ENCODE measurements around the gene FH. TPM values are rescaled to one million over a fixed set of nuclear protein-coding genes. Genes with fewer than 3 reads are reported as not detected.
A peak's percentile ranks its signal among the peaks of the same experiment; 100 is the strongest.

Gene FH
- total and polyA plus RNA-seq, 2 donors from 2014 or later = 51.9 to 128 TPM

DNA sequence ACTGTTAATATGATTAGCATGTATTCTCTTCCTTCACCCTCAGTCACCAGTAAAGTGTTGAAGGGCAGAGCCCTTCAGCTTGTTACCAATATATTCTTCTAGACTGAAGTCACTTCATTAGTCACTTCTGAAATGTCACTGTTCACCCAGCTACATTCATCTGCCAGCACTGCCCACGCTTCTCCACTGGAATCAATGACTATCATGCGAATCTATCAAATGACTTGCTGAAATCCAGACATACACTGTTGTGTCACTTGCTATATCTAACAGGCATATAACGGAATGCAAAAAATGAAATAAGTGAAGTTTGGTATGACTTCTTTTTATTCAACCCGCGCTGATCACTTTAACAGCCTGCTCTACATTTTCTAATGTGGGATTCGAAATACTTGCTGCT, 16.1 kb downstream of the FH start:
- Histone ChIP-seq H3K36me3 (ENCODE audit: control insufficient read depth in 2 of 3, insufficient read depth in 3 of 3, low read length in 3 of 3) (peaks cover 16 to 60% (median 37%) of the 10 kb centered on the region in 3 donors), H3K27ac (ENCODE audit: low read depth in 2 of 2, low read length in 2 of 2) (no peak overlapping the region), H3K4me3 (ENCODE audit: low read length in 3 of 3) (no peak overlapping the region), H3K27me3 (ENCODE audit: control insufficient read depth, insufficient read depth, low read length) (no peaks in the 10 kb centered on the region), H3K9me3 (ENCODE audit: control insufficient read depth in 2 of 3, insufficient read depth in 1 of 3, low read length in 3 of 3) (no peaks in the 10 kb centered on the region), H3K4me1 (ENCODE audit: control insufficient read depth in 2 of 3, insufficient read depth in 2 of 3, low read depth in 1 of 3, low read length in 3 of 3) (no peaks in the 10 kb centered on the region), H3K9ac (ENCODE audit: low read length in 3 of 3) (no peak overlapping the region)
- TF ChIP-seq, protein P1, sequence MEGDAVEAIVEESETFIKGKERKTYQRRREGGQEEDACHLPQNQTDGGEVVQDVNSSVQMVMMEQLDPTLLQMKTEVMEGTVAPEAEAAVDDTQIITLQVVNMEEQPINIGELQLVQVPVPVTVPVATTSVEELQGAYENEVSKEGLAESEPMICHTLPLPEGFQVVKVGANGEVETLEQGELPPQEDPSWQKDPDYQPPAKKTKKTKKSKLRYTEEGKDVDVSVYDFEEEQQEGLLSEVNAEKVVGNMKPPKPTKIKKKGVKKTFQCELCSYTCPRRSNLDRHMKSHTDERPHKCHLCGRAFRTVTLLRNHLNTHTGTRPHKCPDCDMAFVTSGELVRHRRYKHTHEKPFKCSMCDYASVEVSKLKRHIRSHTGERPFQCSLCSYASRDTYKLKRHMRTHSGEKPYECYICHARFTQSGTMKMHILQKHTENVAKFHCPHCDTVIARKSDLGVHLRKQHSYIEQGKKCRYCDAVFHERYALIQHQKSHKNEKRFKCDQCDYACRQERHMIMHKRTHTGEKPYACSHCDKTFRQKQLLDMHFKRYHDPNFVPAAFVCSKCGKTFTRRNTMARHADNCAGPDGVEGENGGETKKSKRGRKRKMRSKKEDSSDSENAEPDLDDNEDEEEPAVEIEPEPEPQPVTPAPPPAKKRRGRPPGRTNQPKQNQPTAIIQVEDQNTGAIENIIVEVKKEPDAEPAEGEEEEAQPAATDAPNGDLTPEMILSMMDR (IDR thresholded peaks at IDR 0.05; ENCODE audit: borderline replicate concordance, extremely low read depth, insufficient read depth) = no peak
- no peak for FAIRE-seq
- intact Hi-C loops (cut with DNase I) = no loop called here
- DNase-seq = no peak

DNA sequence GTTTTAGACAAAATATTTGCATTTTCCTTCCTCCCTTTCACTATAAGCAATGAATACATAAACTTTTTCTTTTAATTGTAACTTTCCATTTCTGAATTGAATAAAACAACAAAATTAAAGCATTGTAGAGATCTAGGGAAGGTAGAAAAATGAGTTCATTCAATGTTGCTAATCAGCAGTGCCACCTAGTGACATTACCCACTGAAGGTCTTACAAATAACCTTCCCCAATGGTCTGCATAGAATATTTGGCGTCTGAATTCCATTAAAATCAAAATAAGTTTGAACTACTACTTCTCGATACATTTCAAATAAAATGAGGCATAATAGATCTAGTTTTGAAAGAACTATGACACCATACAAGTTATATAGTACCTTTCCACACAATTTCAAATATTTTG, 19.6 kb downstream of the FH start:
- H3K36me3 ChIP-seq (ENCODE audit: control insufficient read depth in 2 of 3, insufficient read depth in 3 of 3, low read length in 3 of 3) = peaks cover 5 to 62% (median 44%) of the 10 kb centered on the region in 3 donors
- FAIRE-seq (no peak), DNase-seq (peak in 2 of 5 donors; percentile 57 to 75)
- no peaks in the 10 kb centered on the region for H3K27me3 ChIP-seq (ENCODE audit: control insufficient read depth, insufficient read depth, low read length)
- no peak overlapping the region for H3K9ac ChIP-seq (ENCODE audit: low read length in 3 of 3)
- H3K9me3 ChIP-seq (ENCODE audit: control insufficient read depth in 2 of 3, insufficient read depth in 1 of 3, low read length in 3 of 3) = no peaks in the 10 kb centered on the region
- TF ChIP-seq, protein P1 (IDR thresholded peaks at IDR 0.05; ENCODE audit: borderline replicate concordance, extremely low read depth, insufficient read depth) = peak; percentile 10
- H3K4me3 ChIP-seq (ENCODE audit: low read length in 3 of 3) = no peak overlapping the region
- no peak overlapping the region for H3K27ac ChIP-seq (ENCODE audit: low read depth in 2 of 2, low read length in 2 of 2)
- no peaks in the 10 kb centered on the region for H3K4me1 ChIP-seq (ENCODE audit: control insufficient read depth in 2 of 3, insufficient read depth in 2 of 3, low read depth in 1 of 3, low read length in 3 of 3)
- intact Hi-C loops (cut with DNase I) = no loop called here

DNA sequence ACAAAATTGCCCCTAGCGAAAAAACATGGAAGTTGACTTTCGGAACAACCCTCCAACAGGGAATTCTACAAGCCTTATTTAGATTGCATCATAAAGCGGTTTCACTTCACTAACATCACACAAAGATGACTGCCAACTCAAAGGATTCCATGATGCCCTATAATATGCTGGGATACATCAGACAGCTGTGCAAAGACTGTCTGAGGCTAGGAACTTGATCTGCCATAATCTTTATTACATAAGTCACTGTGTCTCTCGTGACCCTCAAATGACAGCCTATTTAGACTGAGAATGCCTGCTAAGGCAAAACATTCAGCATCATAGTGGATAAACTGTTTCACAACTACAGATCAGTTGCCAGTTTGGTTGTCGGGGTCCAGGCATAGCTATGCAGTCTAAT, 23.8 kb downstream of the FH start:
- Histone ChIP-seq H3K9me3 (ENCODE audit: control insufficient read depth in 2 of 3, insufficient read depth in 1 of 3, low read length in 3 of 3) (no peaks in the 10 kb centered on the region), H3K9ac (ENCODE audit: low read length in 3 of 3) (no peak overlapping the region), H3K27me3 (ENCODE audit: control insufficient read depth, insufficient read depth, low read length) (no peaks in the 10 kb centered on the region), H3K4me3 (ENCODE audit: low read length in 3 of 3) (no peak overlapping the region), H3K27ac (ENCODE audit: low read depth in 2 of 2, low read length in 2 of 2) (no peak overlapping the region), H3K4me1 (ENCODE audit: control insufficient read depth in 2 of 3, insufficient read depth in 2 of 3, low read depth in 1 of 3, low read length in 3 of 3) (no peaks in the 10 kb centered on the region), H3K36me3 (ENCODE audit: control insufficient read depth in 2 of 3, insufficient read depth in 3 of 3, low read length in 3 of 3) (peaks cover 0 to 45% (median 30%) of the 10 kb centered on the region in 3 donors)
- no peak for FAIRE-seq
- TF ChIP-seq, protein P1 (IDR thresholded peaks at IDR 0.05; ENCODE audit: borderline replicate concordance, extremely low read depth, insufficient read depth) = no peak
- intact Hi-C loops (cut with DNase I) = no loop called here
- no peak for DNase-seq

DNA sequence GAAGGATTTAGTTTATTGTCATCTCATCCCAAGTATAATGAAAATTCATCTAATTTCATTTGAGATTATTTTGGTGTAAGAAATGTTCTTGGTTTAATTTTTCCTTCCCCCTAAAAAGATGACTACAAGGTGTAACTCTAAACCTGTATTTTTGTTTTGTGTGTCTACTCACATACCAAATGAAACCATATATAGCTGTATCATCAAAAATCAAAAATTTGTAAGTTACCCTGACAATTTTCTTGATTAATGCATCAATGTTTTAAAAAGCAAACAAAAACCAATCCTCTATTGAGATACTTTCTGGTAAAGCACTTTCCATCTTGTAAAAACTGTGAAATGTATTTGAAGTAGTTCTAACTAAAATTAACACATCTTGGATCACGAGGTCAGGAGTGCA, 30.8 kb downstream of the FH start:
- intact Hi-C loops (cut with DNase I) = no loop called here
- H3K4me1 ChIP-seq (ENCODE audit: control insufficient read depth in 2 of 3, insufficient read depth in 2 of 3, low read depth in 1 of 3, low read length in 3 of 3) = no peaks in the 10 kb centered on the region
- TF ChIP-seq, protein P1 (IDR thresholded peaks at IDR 0.05; ENCODE audit: borderline replicate concordance, extremely low read depth, insufficient read depth) = no peak
- no peak overlapping the region for H3K4me3 ChIP-seq (ENCODE audit: low read length in 3 of 3)
- no peaks in the 10 kb centered on the region for H3K9me3 ChIP-seq (ENCODE audit: control insufficient read depth in 2 of 3, insufficient read depth in 1 of 3, low read length in 3 of 3)
- no peaks in the 10 kb centered on the region for H3K36me3 ChIP-seq (ENCODE audit: control insufficient read depth in 2 of 3, insufficient read depth in 3 of 3, low read length in 3 of 3)
- DNase-seq = no peak
- no peaks in the 10 kb centered on the region for H3K27me3 ChIP-seq (ENCODE audit: control insufficient read depth, insufficient read depth, low read length)
- no peak overlapping the region for H3K27ac ChIP-seq (ENCODE audit: low read depth in 2 of 2, low read length in 2 of 2)
- no peak for FAIRE-seq
- H3K9ac ChIP-seq (ENCODE audit: low read length in 3 of 3) = no peak overlapping the region

Data from kidney (tissue), 14 donors.